GM10847 (cell line): ENCODE results near the gene PAXX.
A peak's percentile ranks its signal among the peaks of the same experiment; 100 is the strongest.

Source experiments
- POLR2A ChIP-seq: IDR thresholded peaks from 2 replicates; pipeline ENCODE4 v1.6.1; 2011; ENCODE audit not compliant: insufficient read length; ENCODE audit errors: extremely low read depth

PAXX gene

DNA sequence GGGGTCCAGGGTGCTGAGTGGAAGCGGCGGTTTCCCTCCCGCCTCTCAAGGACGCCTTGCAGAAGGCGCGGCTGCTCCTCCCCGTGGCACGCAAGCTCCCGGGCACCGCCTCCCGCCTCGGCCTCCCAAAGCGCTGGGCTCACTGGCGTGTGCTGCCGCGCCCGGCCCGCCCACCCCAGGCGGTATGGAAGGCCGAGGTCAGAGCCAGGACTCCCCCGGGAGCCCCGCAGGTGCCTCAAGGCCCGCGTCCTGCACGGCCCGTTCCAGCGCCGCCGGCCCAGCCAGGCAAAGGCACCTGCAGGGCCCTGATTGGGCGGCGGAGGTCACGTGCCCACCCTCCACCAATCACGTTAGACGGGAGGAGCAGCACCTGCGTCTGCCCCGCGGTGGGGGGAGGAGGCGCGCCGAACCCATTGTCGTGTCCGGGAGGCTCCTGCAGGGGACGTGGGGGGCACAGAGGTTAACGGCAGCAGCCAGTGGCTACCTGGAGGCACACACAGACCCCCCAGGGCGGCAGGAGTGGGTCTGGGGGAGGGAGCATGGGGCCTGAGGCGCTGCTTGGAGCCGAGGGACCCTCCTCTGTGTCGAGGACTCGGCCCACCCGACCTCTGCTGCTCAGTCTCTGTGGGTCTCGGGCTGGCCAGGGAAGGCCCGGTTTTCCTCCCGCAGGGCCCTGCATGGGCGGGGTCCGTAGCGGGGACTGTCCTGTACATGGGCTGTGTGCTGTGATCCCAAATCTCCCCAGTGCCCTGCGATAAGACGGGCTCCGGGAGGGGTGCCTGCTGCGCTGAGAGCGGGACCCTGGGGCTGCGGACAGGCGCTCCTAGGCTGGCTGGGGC lies 42.2 kb upstream of the PAXX start:
- TF ChIP-seq POLR2A = peak; percentile 75

DNA sequence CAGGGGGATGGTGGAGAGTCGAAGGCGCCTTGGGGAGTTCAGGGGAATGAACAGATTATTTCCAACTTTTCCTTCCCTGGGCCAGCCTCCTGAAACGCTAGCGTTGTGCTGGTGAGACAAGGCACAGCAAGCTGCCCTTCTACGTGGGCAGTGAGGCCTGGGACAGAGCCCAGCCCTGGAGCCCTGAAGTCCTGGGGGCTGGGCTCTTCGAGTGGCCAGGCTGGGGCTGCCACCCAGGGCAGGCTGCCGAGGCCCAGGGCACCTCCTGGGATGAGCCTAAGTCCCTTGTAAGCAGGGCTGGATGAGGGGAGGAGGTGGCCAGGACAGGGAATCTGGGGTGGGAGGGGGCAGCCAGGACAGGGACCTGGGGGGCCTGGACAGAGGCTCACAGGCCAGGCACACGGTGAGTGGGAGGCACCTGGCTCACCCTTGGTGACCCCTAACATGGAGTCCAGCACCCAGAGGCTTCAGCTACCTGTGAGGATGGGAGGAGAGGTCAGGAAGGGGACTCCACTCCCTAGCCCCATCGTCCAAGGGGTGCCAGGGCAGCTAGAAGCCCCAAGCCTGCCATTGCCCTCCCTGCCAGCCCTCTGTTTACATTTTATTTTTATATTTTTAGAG lies 41.5 kb upstream of the PAXX start:
- TF ChIP-seq POLR2A = no peak

DNA sequence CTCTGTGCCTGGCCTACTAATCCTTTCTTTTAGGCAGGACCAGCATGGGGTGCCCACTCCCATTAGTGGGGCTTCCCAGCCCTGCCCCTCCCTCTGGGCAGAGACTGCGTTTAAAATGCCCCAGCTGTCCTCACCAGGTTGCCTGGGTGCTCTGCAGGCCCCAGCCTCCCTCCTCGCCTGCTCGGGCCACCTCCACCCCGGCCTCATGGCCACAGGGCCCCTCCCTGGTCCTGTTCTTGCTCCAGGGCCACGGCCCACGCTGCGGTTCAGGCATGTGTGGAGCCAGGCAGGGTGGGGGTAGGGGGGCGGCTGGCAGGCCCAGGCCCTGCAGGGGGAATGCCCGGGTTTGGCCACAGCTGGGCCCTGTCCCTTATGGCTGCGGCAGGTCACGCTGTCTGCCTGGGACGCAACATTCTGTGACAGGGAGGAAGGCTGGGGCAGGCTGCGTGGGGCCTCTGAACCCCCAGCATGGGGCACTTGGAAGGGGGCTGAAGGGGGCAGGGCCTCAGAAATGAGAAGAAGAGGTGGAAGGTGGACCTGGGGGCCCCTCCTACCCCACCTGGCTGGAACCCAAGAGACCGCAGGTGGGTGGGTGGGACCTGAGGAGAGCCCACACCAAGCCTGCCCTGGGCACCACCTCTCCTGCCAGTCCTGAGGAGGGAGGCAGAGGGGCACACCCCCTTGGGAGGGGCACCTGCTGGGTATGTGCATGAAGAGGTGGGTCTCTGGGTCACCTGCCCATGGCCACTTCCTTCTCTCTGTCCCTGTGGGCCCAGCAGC lies 40.5 kb upstream of the PAXX start, which contains the start of gene LCN12:
LCN12 (plus strand) TSS at position 733 of the 780 bp plus-strand sequence. CDS start 55 bp downstream, outside the sequence.
- TF ChIP-seq POLR2A = no peak

DNA sequence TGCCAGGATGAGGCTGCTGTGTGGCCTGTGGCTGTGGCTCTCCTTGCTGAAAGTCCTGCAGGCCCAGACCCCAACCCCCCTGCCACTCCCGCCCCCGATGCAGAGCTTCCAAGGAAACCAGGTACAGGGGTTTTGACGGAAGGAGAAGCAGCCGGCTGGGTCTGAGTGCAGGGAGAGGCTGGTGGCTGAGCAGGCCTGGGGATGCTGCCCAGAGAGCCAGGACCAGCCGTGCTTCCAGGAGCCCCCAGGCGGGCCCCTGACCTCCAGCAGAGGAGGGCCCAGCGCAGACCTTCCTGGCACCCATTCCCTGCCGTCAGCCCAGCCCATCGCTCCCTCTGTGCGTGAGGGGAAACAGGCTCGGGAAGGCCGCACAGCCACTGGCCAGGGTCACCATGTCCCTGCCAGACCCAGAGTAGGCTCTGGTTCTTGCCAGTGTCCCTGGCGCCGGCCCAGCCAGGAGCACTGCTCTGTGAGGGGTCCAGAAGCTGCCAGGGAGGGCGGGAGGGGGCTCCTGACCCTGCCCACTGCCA lies 39.8 kb upstream of the PAXX start:
- no peak for TF ChIP-seq POLR2A

DNA sequence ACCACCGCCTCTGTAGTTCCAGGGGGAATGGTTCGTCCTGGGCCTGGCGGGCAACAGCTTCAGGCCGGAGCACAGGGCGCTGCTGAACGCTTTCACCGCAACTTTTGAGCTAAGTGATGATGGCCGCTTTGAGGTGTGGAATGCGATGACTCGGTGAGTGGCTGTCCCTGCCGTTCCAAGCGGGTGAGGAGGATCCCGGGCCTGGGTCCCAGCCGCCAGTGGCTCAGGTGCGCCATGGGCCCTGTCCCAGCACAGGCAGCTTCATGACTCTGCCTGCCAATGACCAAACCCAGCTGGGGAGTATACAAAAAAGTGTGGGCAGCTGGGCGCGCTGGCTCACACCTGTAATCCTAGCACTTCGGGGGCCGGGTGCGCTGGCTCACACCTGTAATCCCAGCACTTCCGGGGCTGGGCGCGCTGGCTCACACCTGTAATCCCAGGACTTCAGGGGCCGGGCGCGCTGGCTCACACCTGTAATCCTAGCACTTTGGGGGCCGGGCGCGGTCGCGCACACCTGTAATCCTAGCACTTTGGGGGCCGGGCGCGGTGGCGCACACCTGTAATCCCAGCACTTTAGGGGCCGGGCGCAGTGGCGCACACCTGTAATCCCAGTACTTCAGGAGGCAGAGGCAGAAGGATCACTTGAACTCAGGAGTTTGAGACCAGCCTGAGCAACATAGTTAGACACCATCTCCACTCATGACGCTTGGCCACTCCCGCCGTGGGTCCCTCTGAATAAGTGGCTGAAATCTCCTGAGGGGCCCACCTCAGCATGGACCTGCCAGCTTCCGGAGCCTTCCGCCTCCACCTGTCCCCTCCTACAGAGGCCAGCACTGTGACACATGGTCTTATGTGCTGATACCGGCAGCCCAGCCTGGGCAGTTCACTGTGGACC lies 39.1 kb upstream of the PAXX start:
- no peak for TF ChIP-seq POLR2A

DNA sequence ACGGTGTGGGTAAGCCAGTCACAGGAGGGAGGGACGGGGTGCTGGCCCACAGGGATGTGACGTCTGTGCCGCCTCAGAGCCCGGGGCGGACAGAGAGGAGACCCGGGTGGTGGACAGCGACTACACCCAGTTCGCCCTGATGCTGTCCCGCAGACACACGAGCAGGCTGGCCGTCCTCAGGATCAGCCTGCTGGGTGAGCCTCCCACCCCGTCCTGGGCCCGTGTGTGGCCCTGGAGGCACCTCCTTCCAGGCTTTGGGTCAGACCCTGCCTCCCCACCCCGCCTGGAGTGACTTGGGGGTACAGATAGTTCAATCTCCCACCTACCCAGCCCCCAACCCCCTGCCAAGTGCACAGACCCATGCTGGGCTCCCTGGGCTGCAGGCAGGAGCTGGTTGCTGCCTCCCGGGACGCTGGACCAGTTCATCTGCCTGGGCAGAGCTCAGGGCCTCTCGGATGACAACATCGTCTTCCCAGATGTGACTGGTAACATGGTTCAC lies 38.4 kb upstream of the PAXX start:
- no peak for TF ChIP-seq POLR2A

DNA sequence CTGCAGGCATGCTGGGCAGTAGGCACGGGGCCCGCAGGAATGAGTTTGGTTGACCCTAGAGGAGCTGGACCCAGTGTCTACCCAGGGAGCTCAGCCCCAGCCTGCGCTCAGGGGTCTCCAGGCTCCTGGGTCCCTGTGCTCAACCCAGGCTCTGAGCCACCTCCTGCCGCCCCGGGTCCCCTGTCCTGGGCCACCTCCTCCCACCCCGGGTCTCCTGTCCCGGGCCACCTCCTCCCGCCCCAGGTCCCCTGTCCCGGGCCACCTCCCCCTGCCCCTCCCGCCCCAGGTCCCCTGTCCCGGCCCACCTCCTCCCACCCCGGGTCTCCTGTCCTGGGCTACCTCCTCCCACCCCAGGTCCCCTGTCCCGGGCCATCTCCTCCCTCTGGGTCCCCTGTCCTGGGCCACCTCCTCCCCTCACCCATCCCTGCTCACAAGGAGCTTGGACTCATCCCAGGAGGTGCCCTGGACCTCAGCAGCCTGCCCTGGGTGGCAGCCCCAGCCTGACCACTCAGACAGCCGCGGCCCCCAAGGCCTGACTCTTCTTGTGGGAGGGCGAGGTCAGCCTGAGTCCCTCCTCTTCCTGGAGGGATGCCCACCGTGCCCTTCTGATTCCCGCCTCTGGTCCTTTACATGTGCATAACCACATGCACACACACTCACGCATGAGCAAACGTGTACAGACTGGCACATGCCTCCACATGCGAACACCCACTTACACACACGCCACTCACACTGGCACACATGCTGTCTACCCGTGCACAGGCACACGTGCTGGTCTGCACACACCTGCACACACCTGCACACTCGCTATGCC lies 37.7 kb upstream of the PAXX start:
- TF ChIP-seq POLR2A = no peak

DNA sequence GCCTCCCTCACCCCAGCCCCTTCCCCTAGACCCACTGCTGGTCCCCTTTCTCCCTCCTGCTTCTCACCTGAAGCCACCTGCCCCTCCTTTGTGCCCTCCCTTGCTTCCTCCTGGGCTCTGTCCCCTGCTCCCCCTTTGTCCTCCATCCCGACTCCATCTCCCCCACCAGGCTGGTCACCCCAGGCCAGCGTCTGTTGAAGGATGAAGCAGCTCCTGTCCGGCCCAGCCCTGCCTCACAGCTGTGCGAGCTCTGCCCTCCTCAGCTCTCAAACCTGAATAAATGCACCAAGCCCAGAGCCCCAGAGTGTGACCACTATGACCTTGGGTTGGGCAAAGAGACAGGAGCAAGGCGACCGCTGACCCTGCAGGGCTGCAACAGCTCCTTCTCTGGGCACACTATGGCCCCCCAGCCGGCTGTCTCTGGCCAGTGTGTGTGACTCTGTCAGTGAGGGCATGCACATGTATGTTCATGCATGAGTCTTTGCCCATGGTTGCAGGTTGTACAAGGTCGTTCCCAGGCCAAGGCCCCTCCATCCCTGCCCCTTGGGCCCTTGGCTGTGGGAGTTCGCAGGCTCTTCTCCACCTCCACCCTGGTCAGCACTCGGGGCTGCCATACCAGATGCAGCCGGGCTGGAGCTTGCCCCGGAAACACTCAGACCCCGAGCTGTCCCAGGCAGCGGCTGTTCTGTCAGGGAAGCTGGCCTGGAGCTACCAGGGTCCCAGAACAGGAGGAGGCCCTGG lies 36.9 kb upstream of the PAXX start:
- TF ChIP-seq POLR2A = no peak

DNA sequence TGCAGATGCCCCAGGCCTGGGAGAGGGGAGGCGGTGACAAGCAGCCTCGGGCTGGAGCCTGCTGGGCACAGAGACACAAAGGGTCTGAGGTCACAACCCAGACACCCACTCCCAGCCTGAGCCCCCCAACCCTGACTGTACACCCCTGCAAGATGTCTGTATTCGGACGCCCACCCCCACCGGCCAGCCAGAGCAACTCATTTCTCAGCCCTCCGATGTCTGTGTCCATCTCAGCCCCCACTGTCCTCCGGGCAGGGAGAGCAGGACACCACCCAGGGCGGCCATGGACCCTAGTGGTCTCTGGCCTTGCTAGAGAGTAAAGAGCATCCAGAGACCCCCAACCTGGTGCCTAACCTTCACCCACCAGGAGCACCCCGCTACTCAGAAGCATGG lies 36.3 kb upstream of the PAXX start:
- no peak for TF ChIP-seq POLR2A

DNA sequence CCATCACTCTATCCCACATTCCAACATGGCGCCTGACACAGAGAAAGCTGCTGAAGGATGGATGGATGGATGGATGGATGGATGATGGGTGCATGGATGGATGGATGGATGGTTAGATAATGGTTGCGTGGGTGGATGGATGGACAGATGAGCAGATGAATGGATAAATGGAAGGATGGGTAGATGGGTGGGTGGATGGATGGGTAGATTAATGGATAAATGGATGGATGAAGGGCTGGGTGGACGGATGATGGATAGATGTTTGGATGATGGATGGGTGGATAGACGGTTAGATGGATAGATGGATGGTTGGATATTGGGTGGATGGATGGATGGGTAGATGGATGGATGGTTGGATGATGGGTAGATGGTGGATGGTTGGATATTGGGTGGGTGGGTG lies 35.6 kb upstream of the PAXX start:
- no peak for TF ChIP-seq POLR2A

DNA sequence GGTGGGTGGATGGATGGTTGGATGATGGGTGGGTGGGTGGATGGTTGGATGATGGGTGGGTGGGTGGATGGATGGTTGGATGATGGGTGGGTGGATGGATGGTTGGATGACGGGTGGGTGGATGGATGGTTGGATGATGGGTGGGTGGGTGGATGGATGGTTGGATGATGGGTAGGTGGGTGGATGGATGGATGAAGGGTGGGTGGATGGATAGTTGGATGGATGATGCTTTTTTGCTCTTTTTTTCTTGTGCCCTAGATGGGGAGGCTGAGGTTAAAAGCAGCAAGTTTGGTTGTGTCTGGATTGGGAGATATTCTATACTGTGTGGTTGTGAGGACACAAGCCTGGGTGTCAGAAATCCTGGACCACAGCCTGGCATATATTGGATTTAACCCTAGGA lies 34.8 kb upstream of the PAXX start:
- no peak for TF ChIP-seq POLR2A

DNA sequence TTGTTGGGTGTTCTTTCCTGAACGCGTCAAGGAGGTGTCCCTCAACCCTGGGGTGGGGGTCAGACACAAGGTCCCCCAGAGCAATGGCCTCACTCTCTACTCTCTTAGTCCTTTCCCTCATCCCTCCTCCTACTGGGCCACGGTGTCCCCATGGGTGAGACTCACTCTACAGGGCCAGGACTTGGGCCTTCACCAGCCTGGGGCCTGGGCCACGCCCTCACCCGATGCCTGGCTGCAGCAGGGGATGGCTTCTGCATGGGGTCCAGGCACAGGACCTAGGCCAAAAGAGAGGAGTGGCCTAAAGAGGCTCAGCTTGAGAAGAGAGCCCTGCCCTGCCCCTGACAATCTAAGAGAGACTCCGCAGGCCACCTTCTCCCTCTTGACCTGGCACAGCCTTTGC lies 34.3 kb upstream of the PAXX start:
- TF ChIP-seq POLR2A = no peak

DNA sequence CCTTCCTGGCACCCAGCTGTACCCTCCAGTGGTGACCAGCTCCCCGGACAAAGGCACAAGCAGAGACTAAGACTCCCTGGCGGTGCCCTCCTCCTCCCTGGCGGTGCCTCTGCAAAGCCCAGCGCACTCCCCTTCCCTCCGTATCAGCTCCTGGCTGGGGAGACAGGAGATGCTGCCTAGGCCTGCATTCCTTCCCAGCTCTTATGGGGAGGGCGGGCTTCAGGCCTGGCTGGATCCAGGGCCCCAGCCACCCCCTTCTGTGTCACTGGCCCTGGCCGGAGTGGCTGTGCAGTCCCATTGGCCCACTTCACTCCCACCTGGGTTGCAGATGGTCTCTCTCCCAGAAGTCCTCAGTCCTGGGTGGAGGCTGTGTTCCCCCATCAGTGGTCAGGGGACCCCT lies 33.7 kb upstream of the PAXX start:
- TF ChIP-seq POLR2A = no peak
